ENCODE measurements around the gene MRM1. TPM values are rescaled to one million over a fixed set of nuclear protein-coding genes. Genes with fewer than 3 reads are reported as not detected.

Gene MRM1
- total RNA-seq, 1 donor: 2.3 TPM

- no peak overlapping the region for H3K4me3 ChIP-seq (ENCODE audit: low read depth, low read length)
- DNase-seq (ENCODE audit: low read depth): no peak
- TF ChIP-seq CTCF (IDR thresholded peaks at IDR 0.05; ENCODE audit: insufficient read depth, low read length): no peak
Measured at GRCh38 chr17:36616061-36617029, 15.0 kb downstream of the MRM1 start.

DNA sequence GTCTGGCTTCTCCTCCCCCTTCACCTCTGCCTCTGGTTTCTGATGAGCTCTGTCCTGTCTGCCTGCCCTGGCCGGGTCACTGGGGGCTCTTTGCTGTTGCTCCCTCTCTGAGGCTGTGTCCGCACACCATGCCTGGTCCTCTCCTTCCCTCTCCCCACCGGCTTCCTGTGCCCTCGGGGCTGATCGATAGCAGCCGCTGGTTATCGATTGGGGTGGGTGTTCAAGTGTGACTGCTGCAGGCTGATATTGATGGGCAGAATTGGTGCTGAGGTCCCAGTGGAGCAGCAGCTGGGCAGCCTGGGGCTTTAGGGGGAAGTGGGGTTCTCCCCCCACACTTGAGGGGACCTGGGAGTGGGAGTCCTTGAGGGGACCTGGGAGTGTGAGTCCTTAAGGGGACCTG lies 16.4 kb downstream of the MRM1 start:
- no peak overlapping the region for H3K4me3 ChIP-seq (ENCODE audit: low read depth, low read length)
- TF ChIP-seq CTCF (IDR thresholded peaks at IDR 0.05; ENCODE audit: insufficient read depth, low read length): no peak
- no peak for DNase-seq (ENCODE audit: low read depth)

DNA sequence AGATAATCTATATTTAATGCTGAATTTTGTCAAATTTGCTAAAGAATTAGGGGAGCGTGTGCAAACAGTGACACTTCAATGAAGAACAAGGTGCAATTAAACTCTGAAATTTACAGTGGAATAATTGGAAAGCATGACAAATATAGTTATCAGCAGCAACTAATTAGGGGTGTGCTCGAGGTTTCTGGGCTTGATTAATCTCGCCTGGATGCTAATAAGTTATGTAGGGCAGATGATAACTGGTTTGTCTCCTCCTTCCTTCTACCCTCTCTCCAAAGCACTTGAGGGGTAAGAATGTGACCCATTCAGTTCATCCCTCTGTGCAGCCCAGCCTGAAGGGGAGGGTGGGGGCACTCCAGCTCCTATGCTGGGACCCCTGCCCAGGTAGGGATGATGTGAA lies 21.9 kb downstream of the MRM1 start:
- no peak for TF ChIP-seq CTCF (IDR thresholded peaks at IDR 0.05; ENCODE audit: insufficient read depth, low read length)
- no peak overlapping the region for H3K4me3 ChIP-seq (ENCODE audit: low read depth, low read length)
- DNase-seq (ENCODE audit: low read depth): no peak

GRCh38 chr17:36625188-36625587 lies 23.8 kb downstream of the MRM1 start:
- no peak overlapping the region for H3K4me3 ChIP-seq (ENCODE audit: low read depth, low read length)
- DNase-seq (ENCODE audit: low read depth): no peak
- no peak for TF ChIP-seq CTCF (IDR thresholded peaks at IDR 0.05; ENCODE audit: insufficient read depth, low read length)

DNA sequence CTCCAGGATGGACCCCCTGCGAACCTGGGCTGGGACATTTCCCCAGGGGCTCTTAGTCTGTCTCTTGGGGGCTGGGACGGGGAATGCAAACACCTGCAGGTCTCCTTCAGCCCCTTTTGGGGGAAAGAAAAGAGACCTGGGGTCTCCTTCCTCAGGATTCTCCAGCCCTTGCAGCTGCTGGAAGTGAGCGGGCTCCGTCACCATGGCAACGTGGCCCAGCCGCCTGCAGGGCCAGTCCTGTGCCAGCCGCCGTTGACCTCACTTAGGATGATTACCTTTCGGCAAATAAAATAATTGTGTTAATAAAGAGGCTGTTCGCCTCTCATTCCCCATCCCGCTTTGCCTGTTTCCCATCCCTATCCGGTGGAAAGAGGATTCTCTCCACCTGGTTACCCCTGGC lies 25.7 kb downstream of the MRM1 start:
- no peak for TF ChIP-seq CTCF (IDR thresholded peaks at IDR 0.05; ENCODE audit: insufficient read depth, low read length)
- no peak overlapping the region for H3K4me3 ChIP-seq (ENCODE audit: low read depth, low read length)
- no peak for DNase-seq (ENCODE audit: low read depth)

- TF ChIP-seq CTCF (IDR thresholded peaks at IDR 0.05; ENCODE audit: insufficient read depth, low read length): no peak
- DNase-seq (ENCODE audit: low read depth): no peak
- H3K4me3 ChIP-seq (ENCODE audit: low read depth, low read length): no peak overlapping the region
Measured at GRCh38 chr17:36628576-36628975, 27.2 kb downstream of the MRM1 start.
